B cell (primary cell): Measurements from ENCODE around the gene GDF7. TPM values are rescaled to one million over a fixed set of nuclear protein-coding genes. Genes with fewer than 3 reads are reported as not detected.

ENCODE experiments used
- ATAC-seq: fragments of 200-7000 bp; cut with Tn5 transposase; one replicate; pipeline ENCODE4 v1.10.0; 2021; ENCODE audit warnings: low read depth, mild to moderate bottlenecking, moderate number of reproducible peaks, moderate library complexity
- CTCF ChIA-PET: fragments of 350-600 bp; sonication (Branson Sonifier 250); formaldehyde crosslinking; loops from one replicate; lab custom pipeline; 2021; ENCODE audit warnings: antibody characterized with exemption, inconsistent platforms; lab: Charles Lee
- POLR2A ChIA-PET: fragments of 350-600 bp; sonication (Branson Sonifier 250); formaldehyde crosslinking; loops from one replicate; lab custom pipeline; 2021; ENCODE audit warnings: antibody characterized with exemption; lab: Charles Lee
- DNase-seq: peaks from one replicate; pipeline ENCODE4 v3.0.0; 2013
- H2AFZ ChIP-seq: 2 replicates; pipeline ENCODE4 v1.6.1; 2012; ENCODE audit warnings: mild to moderate bottlenecking, low read depth, low read length; ENCODE audit not compliant: insufficient read depth, poor library complexity, severe bottlenecking
- H3K27ac ChIP-seq, 2 donors: 1 replicate in 1 of 2; 2 replicates in 1 of 2; pipeline ENCODE4 v1.5.1; 2012 to 2013; ENCODE audit warnings: low read length in 2 of 2, mild to moderate bottlenecking in 2 of 2, moderate library complexity in 1 of 2
- H3K27me3 ChIP-seq, 4 experiments: fragments of 200-600 bp in 1 of 4; sonication (generic) in 1 of 4; replicated peaks in 1 of 4; 1 replicate in 2 of 4; 2 replicates in 2 of 4; pipeline versions ENCODE4 v1.6.1 to v1.7.0; 2013 to 2016; ENCODE audit warnings: low read length in 3 of 4, mild to moderate bottlenecking in 2 of 4, mixed read lengths in 1 of 4, moderate library complexity in 1 of 4; ENCODE audit not compliant: insufficient read depth in 4 of 4, control insufficient read depth in 3 of 4; ENCODE audit errors: control extremely low read depth in 1 of 4
- H3K36me3 ChIP-seq, 2 experiments: replicated peaks in 1 of 2; 1 replicate in 1 of 2; 2 replicates in 1 of 2; pipeline versions ENCODE4 v1.6.1 to v1.7.1; 2013; ENCODE audit warnings: low read length in 1 of 2; ENCODE audit not compliant: insufficient read depth in 2 of 2, control insufficient read depth in 1 of 2; ENCODE audit errors: control extremely low read depth in 1 of 2, extremely low read depth in 1 of 2
- H3K4me1 ChIP-seq, 2 donors: fragments of 200-600 bp in 1 of 2; sonication (generic) in 1 of 2; 1 replicate in 1 of 2; 2 replicates in 1 of 2; pipeline versions ENCODE4 v1.5.1 to v1.6.1; 2013 to 2017; ENCODE audit warnings: low read length in 2 of 2; ENCODE audit not compliant: control insufficient read depth in 2 of 2, insufficient read depth in 2 of 2
- H3K4me2 ChIP-seq: replicated peaks from 2 replicates; pipeline ENCODE3; 2012; ENCODE audit warnings: mild to moderate bottlenecking, low read depth, low read length; ENCODE audit not compliant: poor library complexity, severe bottlenecking
- H3K4me3 ChIP-seq, 5 experiments: fragments of 200-600 bp in 1 of 5; sonication (generic) in 1 of 5; 1 replicate in 3 of 5; 2 replicates in 2 of 5; pipeline versions ENCODE4 v1.5.1 to v1.7.0; 2011 to 2016; ENCODE audit warnings: low read length in 4 of 5, mild to moderate bottlenecking in 4 of 5, low read depth in 2 of 5, control low read depth in 1 of 5, moderate library complexity in 1 of 5; ENCODE audit not compliant: insufficient read depth in 1 of 5; ENCODE audit errors: control extremely low read depth in 1 of 5, extremely low read depth in 1 of 5
- H3K79me2 ChIP-seq: fragments of 200-600 bp; sonication (generic); one replicate; pipeline ENCODE4 v1.6.0; 2016; ENCODE audit warnings: low read length; ENCODE audit not compliant: control insufficient read depth, insufficient read depth
- H3K9ac ChIP-seq: fragments of 200-600 bp; sonication (generic); 2 replicates; pipeline ENCODE4 v1.6.1; 2017; ENCODE audit warnings: mild to moderate bottlenecking, low read length, moderate library complexity
- H3K9me3 ChIP-seq, 3 donors: one replicate each; pipeline versions ENCODE4 v1.6.1 to v1.7.1; 2013; ENCODE audit warnings: low read length in 2 of 3; ENCODE audit not compliant: control insufficient read depth in 2 of 3, insufficient read depth in 1 of 3; ENCODE audit errors: control extremely low read depth in 1 of 3
- H4K20me1 ChIP-seq: 2 replicates; pipeline ENCODE4 v1.6.0; 2012; ENCODE audit warnings: mild to moderate bottlenecking, low read length; ENCODE audit not compliant: insufficient read depth, control insufficient read depth, poor library complexity, severe bottlenecking
- H3K27ac Mint-ChIP-seq: one replicate; pipeline ENCODE4 v1.8.0; 2021; ENCODE audit warnings: mixed read lengths
- H3K27me3 Mint-ChIP-seq: one replicate; pipeline ENCODE4 v1.8.0; 2021; ENCODE audit warnings: mixed read lengths
- H3K4me1 Mint-ChIP-seq: one replicate; pipeline ENCODE4 v1.8.0; 2021; ENCODE audit warnings: mixed read lengths
- H3K4me3 Mint-ChIP-seq: one replicate; pipeline ENCODE4 v1.8.0; 2021; ENCODE audit warnings: mixed read lengths
- H3K9me3 Mint-ChIP-seq: one replicate; pipeline ENCODE4 v1.8.0; 2022; ENCODE audit warnings: mixed read lengths; ENCODE audit not compliant: insufficient read depth
- EZH2 ChIP-seq: IDR thresholded peaks from 2 replicates; pipeline ENCODE4 v1.6.1; 2012; ENCODE audit warnings: borderline replicate concordance, low read depth, mild to moderate bottlenecking, moderate library complexity, low read length; ENCODE audit not compliant: insufficient read depth, poor library complexity, severe bottlenecking
- WGBS: methylation state at CpG from one replicate; pipeline ENCODE4 v1.1.5; 2013; ENCODE audit warnings: missing lambda C conversion rate; ENCODE audit not compliant: insufficient coverage; 5-methylcytosine and 5-hydroxymethylcytosine counted together
- intact Hi-C: fragments of 100-400 bp; cut with micrococcal nuclease; formaldehyde crosslinking; loops from one replicate; pipeline ENCODE4 v1.10.0; 2022
- polyA plus RNA-seq: library from polyadenylated mRNA; depleted of rRNA; stranded (reverse); fragments of >200 nt; gene quantifications from 2 replicates; pipeline ENCODE4 v1.2.3, GENCODE V29; 2012
- total RNA-seq, 2 donors: library from RNA; stranded (reverse); fragments of 120-200 nt in 1 of 2; gene quantifications; 1 replicate in 1 of 2; 2 replicates in 1 of 2; pipeline versions ENCODE4 v1.2.3 to v1.2.4, GENCODE V29; 2013 to 2022
- TF ChIP-seq, protein P1 (sequence below): fragments of 200-600 bp; IDR thresholded peaks from one replicate; pipeline ENCODE4 v1.8.0; 2022; ENCODE audit warnings: antibody characterized with exemption, mild to moderate bottlenecking

Gene GDF7
- total and polyA plus RNA-seq, 2 donors (not counting 1 experiment from before 2014, with no cell fraction given) = 7.0 to 15.3 TPM

DNA sequence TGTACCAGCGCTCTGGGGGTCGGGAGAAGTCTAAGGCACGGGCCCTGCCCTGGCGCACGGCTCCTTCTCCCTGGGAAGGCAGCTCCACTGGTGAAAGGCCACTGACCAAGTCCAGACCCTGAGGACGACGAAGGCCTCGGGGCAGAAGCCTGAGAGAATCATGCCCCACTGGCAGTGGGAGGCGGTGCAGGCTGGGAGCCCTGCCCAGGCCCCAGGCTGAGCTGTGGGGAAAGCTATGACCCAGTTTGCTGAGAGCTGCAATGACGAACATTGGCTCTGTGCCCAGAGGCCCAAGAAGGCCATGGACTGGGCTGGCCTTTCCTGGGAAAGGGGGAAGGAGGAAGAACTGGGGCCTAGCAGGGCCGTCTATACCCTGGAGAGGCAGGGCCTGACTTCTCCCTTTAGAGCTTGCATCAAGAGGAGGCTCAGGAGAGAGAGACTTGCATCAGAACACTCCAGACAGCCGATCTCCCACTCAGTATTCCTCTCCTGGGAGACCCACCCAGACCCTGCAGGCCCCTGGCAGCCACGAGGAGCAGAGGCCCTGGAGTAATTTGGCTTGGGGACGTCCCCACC lies 49.0 kb upstream of the GDF7 start:
- CTCF ChIA-PET = no interaction called here
- no peaks in the 10 kb centered on the region for H4K20me1 ChIP-seq

DNA sequence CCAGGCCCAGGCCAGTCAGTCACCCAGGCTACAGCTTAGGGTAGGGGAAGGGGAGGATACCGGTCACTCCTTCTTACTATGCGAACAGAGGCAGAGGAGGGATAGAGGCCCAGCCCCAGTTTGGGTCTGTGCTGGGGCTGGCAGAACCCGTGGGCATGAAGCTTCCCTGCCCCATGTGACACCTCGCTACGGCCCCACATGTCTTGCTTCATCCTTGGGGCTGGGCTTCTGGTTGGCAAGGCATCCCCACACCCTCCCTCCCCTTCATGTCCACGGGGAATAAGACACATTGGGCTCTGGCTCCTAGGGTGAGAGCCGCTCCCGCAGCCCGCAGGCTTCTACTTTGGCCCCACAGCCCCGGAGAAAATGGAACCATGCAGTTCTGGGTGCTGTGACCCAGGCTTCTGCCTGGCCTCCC lies 48.5 kb upstream of the GDF7 start:
- H2AFZ ChIP-seq = no peak overlapping the region
- Mint-ChIP-seq H3K27ac (no peak overlapping the region), H3K4me3 (no peak overlapping the region), H3K9me3 (no peaks in the 10 kb centered on the region), H3K27me3 (no peaks in the 10 kb centered on the region), H3K4me1 (peaks cover 2% of the 10 kb centered on the region)
- DNase-seq (no peak), ATAC-seq (no peak)
- no peak overlapping the region for H3K4me3 ChIP-seq
- H3K4me2 ChIP-seq = no peak overlapping the region
- H3K27ac ChIP-seq = no peak overlapping the region
- H4K20me1 ChIP-seq = no peaks in the 10 kb centered on the region
- no peaks in the 10 kb centered on the region for H3K79me2 ChIP-seq
- no peak overlapping the region for H3K9ac ChIP-seq
- POLR2A ChIA-PET = interaction anchor here (1.3 kb wide), 1 partner anchor 172 kb away, joined by 5 read pairs; the partner anchor contains the start of gene RHOB
- H3K9me3 ChIP-seq = no peaks in the 10 kb centered on the region
- H3K27me3 ChIP-seq = no peaks in the 10 kb centered on the region
- intact Hi-C loops = no loop called here
- CTCF ChIA-PET = no interaction called here
- 92% methylated on average over 9 of the region's 10 CpGs for WGBS
- peaks cover 0 to 7% of the 10 kb centered on the region in 2 donors for H3K4me1 ChIP-seq
- TF ChIP-seq, protein P1, sequence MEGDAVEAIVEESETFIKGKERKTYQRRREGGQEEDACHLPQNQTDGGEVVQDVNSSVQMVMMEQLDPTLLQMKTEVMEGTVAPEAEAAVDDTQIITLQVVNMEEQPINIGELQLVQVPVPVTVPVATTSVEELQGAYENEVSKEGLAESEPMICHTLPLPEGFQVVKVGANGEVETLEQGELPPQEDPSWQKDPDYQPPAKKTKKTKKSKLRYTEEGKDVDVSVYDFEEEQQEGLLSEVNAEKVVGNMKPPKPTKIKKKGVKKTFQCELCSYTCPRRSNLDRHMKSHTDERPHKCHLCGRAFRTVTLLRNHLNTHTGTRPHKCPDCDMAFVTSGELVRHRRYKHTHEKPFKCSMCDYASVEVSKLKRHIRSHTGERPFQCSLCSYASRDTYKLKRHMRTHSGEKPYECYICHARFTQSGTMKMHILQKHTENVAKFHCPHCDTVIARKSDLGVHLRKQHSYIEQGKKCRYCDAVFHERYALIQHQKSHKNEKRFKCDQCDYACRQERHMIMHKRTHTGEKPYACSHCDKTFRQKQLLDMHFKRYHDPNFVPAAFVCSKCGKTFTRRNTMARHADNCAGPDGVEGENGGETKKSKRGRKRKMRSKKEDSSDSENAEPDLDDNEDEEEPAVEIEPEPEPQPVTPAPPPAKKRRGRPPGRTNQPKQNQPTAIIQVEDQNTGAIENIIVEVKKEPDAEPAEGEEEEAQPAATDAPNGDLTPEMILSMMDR = no peak
- no peak for TF ChIP-seq EZH2
- peaks cover 0 to 51% of the 10 kb centered on the region in 2 experiments for H3K36me3 ChIP-seq

More for the DNA sequence above, 49.0 kb upstream of the GDF7 start:
- Histone ChIP-seq H3K79me2 (no peaks in the 10 kb centered on the region), H3K9ac (no peak overlapping the region), H3K36me3 (peaks cover 0 to 46% of the 10 kb centered on the region in 2 experiments), H3K4me3 (no peak overlapping the region), H3K27me3 (no peaks in the 10 kb centered on the region), H2AFZ (no peak overlapping the region), H3K27ac (no peak overlapping the region), H3K4me1 (peaks cover 0 to 7% of the 10 kb centered on the region in 2 donors), H3K4me2 (no peak overlapping the region), H3K9me3 (no peaks in the 10 kb centered on the region)
- H3K27ac Mint-ChIP-seq = no peak overlapping the region
- 86% methylated on average over 13 of the region's 14 CpGs for WGBS
- TF ChIP-seq, protein P1 = no peak
- TF ChIP-seq EZH2 = no peak
- no peak for DNase-seq
- no peak for ATAC-seq
- peaks cover 2% of the 10 kb centered on the region for H3K4me1 Mint-ChIP-seq
- H3K9me3 Mint-ChIP-seq = no peaks in the 10 kb centered on the region
- no peak overlapping the region for H3K4me3 Mint-ChIP-seq
- intact Hi-C loops = no loop called here
- no peaks in the 10 kb centered on the region for H3K27me3 Mint-ChIP-seq
- POLR2A ChIA-PET = interaction anchor here (1.3 kb wide), 1 partner anchor 171 kb away, joined by 5 read pairs; the partner anchor contains the start of gene RHOB
